AG09309 (cell line): ENCODE results near the gene ERGIC1.
"Not testable (repeated sequence)": the region's sequence is repeated elsewhere in the genome, so short reads cannot be mapped to it uniquely, and the experiment has no call there.

Source experiments
- DNase-seq: peaks from one replicate; pipeline ENCODE4 v3.0.0-alpha.2; 2010; ENCODE audit warnings: low read depth
- H3K4me3 ChIP-seq: 2 replicates; pipeline ENCODE4 v1.5.1; 2011; ENCODE audit warnings: mild to moderate bottlenecking, low read depth, low read length, moderate library complexity; ENCODE audit not compliant: control insufficient read depth
- TF ChIP-seq, protein P1 (sequence below): IDR thresholded peaks from 2 replicates; pipeline ENCODE4 v1.5.1; 2011; ENCODE audit warnings: mild to moderate bottlenecking, low read depth, low read length, inconsistent platforms; ENCODE audit not compliant: insufficient read depth, control insufficient read depth; ENCODE audit errors: missing control alignments

The ERGIC1 gene

DNA sequence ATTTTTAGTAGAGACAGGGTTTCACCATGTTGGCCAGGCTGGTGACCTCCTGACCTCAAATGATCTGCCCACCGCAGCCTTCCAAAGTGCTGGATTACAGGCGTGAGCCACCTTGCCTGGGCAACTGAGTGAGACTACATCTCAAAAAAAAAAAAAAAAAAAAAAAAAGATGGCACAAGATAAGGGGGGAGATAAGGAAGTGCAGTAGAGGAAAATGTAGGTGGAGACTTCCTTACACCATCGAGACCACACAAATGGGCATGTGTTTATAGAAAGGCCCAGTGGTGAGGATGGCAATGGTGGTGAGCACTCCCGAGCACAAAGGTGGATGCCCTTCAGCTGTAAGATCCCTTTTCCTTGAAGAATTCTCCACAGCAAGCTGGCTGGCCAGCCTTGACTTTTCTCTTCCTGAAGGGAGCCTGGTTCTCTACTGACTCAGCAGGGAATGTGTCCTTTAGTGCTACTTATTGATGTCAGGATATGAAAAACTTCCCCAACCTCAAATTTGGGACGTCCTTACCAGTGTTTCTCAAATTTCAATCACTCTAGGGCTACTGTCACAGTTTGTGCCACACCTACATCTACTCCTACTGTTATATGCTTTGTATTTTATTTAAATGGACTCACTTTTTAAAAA, 28.2 kb downstream of the ERGIC1 start:
- TF ChIP-seq, protein P1, sequence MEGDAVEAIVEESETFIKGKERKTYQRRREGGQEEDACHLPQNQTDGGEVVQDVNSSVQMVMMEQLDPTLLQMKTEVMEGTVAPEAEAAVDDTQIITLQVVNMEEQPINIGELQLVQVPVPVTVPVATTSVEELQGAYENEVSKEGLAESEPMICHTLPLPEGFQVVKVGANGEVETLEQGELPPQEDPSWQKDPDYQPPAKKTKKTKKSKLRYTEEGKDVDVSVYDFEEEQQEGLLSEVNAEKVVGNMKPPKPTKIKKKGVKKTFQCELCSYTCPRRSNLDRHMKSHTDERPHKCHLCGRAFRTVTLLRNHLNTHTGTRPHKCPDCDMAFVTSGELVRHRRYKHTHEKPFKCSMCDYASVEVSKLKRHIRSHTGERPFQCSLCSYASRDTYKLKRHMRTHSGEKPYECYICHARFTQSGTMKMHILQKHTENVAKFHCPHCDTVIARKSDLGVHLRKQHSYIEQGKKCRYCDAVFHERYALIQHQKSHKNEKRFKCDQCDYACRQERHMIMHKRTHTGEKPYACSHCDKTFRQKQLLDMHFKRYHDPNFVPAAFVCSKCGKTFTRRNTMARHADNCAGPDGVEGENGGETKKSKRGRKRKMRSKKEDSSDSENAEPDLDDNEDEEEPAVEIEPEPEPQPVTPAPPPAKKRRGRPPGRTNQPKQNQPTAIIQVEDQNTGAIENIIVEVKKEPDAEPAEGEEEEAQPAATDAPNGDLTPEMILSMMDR, result no peak
- H3K4me3 ChIP-seq, result no peak overlapping the region
- DNase-seq, result no peak

DNA sequence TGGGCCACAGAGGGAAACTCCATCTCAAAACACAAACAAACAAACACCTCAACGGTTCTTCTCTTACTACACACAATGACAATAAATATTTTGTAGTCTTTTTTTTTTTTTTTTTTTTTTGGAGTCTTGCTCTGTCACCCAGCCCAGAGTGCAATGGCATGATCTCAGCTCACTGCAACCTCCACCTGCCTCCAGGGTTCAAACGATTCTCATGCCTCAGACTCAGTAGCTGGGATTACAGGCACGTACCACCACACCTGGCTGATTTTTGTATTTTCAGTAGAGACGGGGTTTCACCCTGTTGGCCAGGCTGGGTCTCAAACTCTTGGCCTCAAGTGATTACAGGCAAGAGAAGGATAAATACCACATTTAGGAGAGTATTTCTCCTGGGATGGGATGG, 30.1 kb downstream of the ERGIC1 start:
- not testable (repeated sequence) for DNase-seq, H3K4me3 ChIP-seq

DNA sequence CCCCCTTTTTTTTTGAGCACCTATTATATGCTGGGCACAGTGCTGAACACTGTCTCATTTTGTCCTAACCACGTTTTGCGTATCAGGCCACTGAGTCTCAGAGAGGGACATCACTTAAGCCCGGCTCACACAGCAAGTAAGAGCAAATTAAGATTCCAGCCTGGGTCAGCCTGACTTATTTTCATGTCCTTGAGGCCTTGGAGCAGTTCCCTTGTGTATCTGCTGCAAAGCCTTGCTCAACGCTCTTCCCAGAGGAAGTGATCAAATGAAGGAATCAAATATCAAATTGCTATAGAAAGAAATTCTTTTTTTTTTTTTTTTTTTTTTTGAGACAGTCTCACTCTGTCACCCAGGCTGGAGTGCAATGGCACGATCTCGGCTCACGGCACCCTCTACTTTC, 30.7 kb downstream of the ERGIC1 start:
- H3K4me3 ChIP-seq, result no peak overlapping the region
- DNase-seq, result no peak
- TF ChIP-seq, protein P1, result no peak

DNA sequence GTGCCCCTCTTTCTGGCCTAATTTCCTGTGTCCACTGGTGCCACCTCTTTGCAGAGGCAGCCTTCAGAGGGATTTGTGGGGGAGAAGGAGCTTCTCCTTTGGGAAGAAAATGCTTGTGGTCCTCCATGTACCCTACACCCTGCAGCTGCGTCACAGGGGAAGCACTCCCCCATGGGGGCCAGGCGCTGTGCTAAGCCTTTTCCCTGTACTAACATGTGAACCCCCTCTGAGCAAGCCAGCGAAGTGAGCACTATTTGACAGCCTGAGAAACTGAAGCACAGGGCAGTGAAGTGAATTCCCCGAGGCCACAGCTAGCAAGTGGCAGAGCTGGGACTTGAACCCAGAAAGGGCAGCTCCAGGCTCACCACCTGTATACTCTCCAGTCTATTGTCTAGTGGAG, 32.3 kb downstream of the ERGIC1 start:
- no peak for DNase-seq
- no peak overlapping the region for H3K4me3 ChIP-seq
- TF ChIP-seq, protein P1, result no peak

DNA sequence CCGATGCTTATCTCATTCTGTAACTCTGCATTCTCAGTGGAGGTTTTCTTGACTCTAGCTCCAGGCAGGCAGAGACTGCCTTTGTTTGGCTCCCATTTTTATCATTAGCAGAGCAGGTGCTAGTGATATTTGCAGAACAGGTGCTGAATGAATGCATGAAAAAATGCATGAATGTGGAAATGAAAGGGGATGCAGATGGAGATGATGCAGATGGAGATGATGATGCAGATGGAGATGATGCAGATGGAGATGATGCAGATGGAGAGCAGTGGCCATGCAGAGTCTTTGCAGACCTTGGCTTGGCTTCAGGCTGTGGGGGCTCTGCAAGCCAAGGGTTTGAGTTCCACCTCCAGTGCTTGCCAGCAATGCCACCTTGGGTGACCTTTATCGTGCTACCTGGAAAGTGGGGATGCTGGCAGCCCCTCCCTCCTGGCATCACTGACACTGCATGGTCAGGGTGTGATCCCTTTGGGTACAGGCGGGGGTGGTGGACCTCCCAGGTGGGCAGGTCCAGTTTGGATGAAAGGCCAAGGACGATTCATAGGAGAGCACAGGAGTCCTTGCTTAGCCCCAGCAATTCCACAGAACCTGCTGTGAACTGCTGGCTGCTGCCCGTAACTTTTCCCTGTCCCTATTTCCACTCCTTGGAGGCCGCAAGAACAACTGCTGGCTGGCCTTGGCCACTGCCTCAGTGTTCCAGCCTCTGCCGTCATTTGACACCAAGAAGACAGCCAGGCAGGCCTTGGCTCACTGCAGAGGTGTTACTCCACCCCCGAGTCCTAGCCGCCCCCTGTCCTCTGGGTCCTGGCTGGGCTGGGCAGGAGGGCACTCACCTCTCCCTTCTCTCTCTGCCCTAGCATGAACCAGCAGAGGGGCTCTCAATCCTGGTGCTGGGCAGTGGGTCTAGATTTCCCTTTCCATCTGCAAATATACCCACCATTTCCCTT, 33.0 kb downstream of the ERGIC1 start:
- TF ChIP-seq, protein P1, result no peak
- no peak for DNase-seq
- no peak overlapping the region for H3K4me3 ChIP-seq

DNA sequence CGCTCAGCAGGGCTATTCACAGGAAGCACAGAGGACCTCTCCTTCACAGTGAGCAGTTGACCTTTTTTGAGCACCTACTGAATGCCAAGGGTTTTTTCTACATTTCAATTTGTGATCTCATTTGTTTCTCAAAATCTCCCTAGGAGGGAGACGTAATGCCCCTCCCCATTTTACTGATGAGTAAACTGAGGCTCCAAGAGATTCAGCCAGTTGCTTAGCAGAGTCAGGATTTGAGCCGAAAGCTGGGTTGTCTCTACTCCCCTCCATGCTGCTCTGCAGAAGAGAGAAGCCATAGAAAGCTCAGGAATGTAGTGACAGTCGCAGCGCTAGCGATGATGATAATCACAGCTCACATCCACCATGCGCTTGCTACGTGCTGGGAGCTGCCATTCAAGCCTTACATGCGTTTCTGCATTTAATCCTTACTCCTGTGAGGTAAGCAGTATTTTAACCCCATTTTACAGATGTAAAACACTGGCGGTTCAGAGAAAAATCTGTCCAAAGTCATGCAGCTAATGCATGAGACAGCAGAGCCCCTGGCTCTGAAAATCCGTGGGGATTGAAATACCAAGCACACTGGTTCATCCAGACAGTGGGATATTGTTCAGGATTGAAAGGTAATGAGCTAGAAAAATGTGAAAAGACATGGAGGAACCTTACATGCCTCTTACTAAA, 33.8 kb downstream of the ERGIC1 start:
- no peak overlapping the region for H3K4me3 ChIP-seq
- TF ChIP-seq, protein P1, result no peak

More for the DNA sequence above, 33.8 kb downstream of the ERGIC1 start:
- no peak for DNase-seq
